SK-N-MC (cell line): ENCODE data around the gene FAM181A.

Experiments used
- EZH2 ChIP-seq: fragments of 200-600 bp; sonication (generic); IDR thresholded peaks from one replicate; pipeline ENCODE4 v1.6.1; 2017; ENCODE audit warnings: antibody characterized with exemption
- FOXP2 ChIP-seq: optimal IDR thresholded peaks from 2 replicates; pipeline ENCODE3; 2011; ENCODE audit warnings: mild to moderate bottlenecking, moderate library complexity; ENCODE audit not compliant: insufficient read depth; ENCODE audit errors: extremely low read length, control extremely low read depth
- POLR2AphosphoS5 ChIP-seq: IDR thresholded peaks from 2 replicates; pipeline ENCODE4 v1.6.1; 2012; ENCODE audit warnings: mild to moderate bottlenecking, low read depth, low read length, borderline replicate concordance

- TF ChIP-seq POLR2AphosphoS5 (no peak), EZH2 (no peak), FOXP2 (no peak)
Observed at GRCh38 chr14:93905623-93906022, 21.5 kb upstream of the FAM181A start.
